Mucosa of descending colon (tissue), 3 donors: ENCODE data around the gene CTAGE6. TPM values are rescaled to one million over a fixed set of nuclear protein-coding genes. Genes with fewer than 3 reads are reported as not detected.
"Not testable (repeated sequence)": the region's sequence is repeated elsewhere in the genome, so short reads cannot be mapped to it uniquely, and the experiment has no call there.

ENCODE experiments used
- ATAC-seq: fragments of 200-7000 bp; cut with Tn5 transposase; one replicate; pipeline ENCODE4 v1.9.1; 2020; ENCODE audit warnings: mild to moderate bottlenecking, moderate library complexity
- DNase-seq, 3 donors: peaks; one replicate each; pipeline ENCODE4 v3.0.0-alpha.2; 2020
- H3K36me3 ChIP-seq: fragments of 200-600 bp; one replicate; pipeline ENCODE4 v1.8.0; 2021; ENCODE audit warnings: low read depth, mild to moderate bottlenecking
- H3K4me1 ChIP-seq: fragments of 200-600 bp; one replicate; pipeline ENCODE4 v1.8.0; 2021; ENCODE audit warnings: low read depth, mild to moderate bottlenecking
- H3K4me3 ChIP-seq: fragments of 200-600 bp; one replicate; pipeline ENCODE4 v1.8.0; 2021; ENCODE audit warnings: mild to moderate bottlenecking
- H3K9me3 ChIP-seq: fragments of 200-600 bp; one replicate; pipeline ENCODE4 v1.8.0; 2021; ENCODE audit warnings: mild to moderate bottlenecking
- intact Hi-C, 2 donors: fragments of 100-400 bp; cut with DNase I in 1 of 2; cut with micrococcal nuclease in 1 of 2; formaldehyde crosslinking; loops; one replicate each; pipeline versions ENCODE4 v1.11.0 to v1.11.1; 2022; cut with DNase I, micrococcal nuclease
- total RNA-seq, 3 donors: library from RNA; stranded (reverse); fragmentation: NEBNext Ultra II Directional in 2 of 3; extraction: Animal tissue kit (Norgen Biotek cat#: 25700) in 2 of 3; gene quantifications; one replicate each; pipeline versions ENCODE4 v1.2.1 to v1.2.4, GENCODE V29; 2021 to 2023
- donor health status: DM: no; HTN: no; CAD: no; lungs with moderate emphysema.
- donor health status: DM: no; HTN: no; CAD: no.
- donor health status: DM: no; HTN: yes; CAD: no.

CTAGE6 gene
- total RNA-seq, 3 donors from 2014 or later, result 0.17 to 0.44 (median 0.29) TPM

GRCh38 chr7:143711727-143712324 lies 45.7 kb downstream of the CTAGE6 start:
- H3K4me1 ChIP-seq, H3K36me3 ChIP-seq, H3K4me3 ChIP-seq, H3K9me3 ChIP-seq, intact Hi-C loops, DNase-seq: not testable (repeated sequence)
- ATAC-seq, result peak; percentile 88

- ATAC-seq, intact Hi-C loops, H3K9me3 ChIP-seq: not testable (repeated sequence)
Measured at GRCh38 chr7:143709895-143710294, 47.6 kb downstream of the CTAGE6 start.

More at GRCh38 chr7:143709895-143710294, 47.6 kb downstream of the CTAGE6 start:
- H3K4me3 ChIP-seq, H3K36me3 ChIP-seq, DNase-seq, H3K4me1 ChIP-seq: not testable (repeated sequence)

Other genes starting within 250 kb of the CTAGE6 start
- 1 to 10 TPM in 1 of 3 donors, under 1 TPM in 1, not detected in 1; 0.76 to 1.2 TPM for gene CTAGE15, start 185.9 kb downstream of the CTAGE6 start, total RNA-seq
- gene TCAF2, start 136.7 kb downstream of the CTAGE6 start, total RNA-seq, result 1 to 10 TPM; 1.3 to 4.1 (median 1.6) TPM
- gene TCAF1, start 144.5 kb upstream of the CTAGE6 start, total RNA-seq, result 10 to 100 TPM; 36.2 to 56.0 (median 46.2) TPM
- gene OR2F2, start 177.5 kb upstream of the CTAGE6 start, total RNA-seq, result not detected
- not detected for gene OR2F1, start 197.1 kb upstream of the CTAGE6 start, total RNA-seq
- not detected for gene OR6B1, start 242.6 kb upstream of the CTAGE6 start, total RNA-seq